H1 (cell line): ENCODE data around the gene KCNA10. TPM values are rescaled to one million over a fixed set of nuclear protein-coding genes. Genes with fewer than 3 reads are reported as not detected.

ENCODE experiments used
- CTCF ChIA-PET: fragments of 300-600 bp; sonication (Branson Sonifier 250); formaldehyde crosslinking; loops from one replicate; lab custom pipeline; 2021; ENCODE audit not compliant: partially characterized antibody; lab: Charles Lee
- POLR2A ChIA-PET: fragments of 300-600 bp; sonication (Branson Sonifier 250); formaldehyde crosslinking; loops from one replicate; lab custom pipeline; 2021; ENCODE audit warnings: inconsistent platforms; ENCODE audit not compliant: partially characterized antibody; lab: Charles Lee
- DNase-seq, 2 experiments: peaks; one replicate each; pipeline versions ENCODE4 v3.0.0 to v3.0.0-alpha.2; 2010 to 2022; ENCODE audit warnings: low spot score in 2 of 2, low read depth in 1 of 2, mixed read lengths in 1 of 2
- FAIRE-seq: peaks from 2 replicates; lab custom pipeline; 2011; peaks lifted over from hg19 to GRCh38; lab: Jason Lieb, UNC
- H2AFZ ChIP-seq: 2 replicates; pipeline ENCODE4 v1.8.1; 2012; ENCODE audit warnings: low read length, inconsistent platforms
- H2AK5ac ChIP-seq: 2 replicates; pipeline ENCODE4 v1.6.1; 2013; ENCODE audit warnings: low read depth, low read length
- H2BK120ac ChIP-seq: replicated peaks from 2 replicates; pipeline ENCODE3; 2013; ENCODE audit warnings: low read depth, low read length, inconsistent platforms
- H2BK12ac ChIP-seq: 2 replicates; pipeline ENCODE4 v1.6.1; 2013; ENCODE audit warnings: low read depth, low read length
- H2BK15ac ChIP-seq: 2 replicates; pipeline ENCODE4 v1.6.1; 2013; ENCODE audit warnings: low read length
- H2BK20ac ChIP-seq: 2 replicates; pipeline ENCODE4 v1.6.1; 2013; ENCODE audit warnings: low read length
- H2BK5ac ChIP-seq: 2 replicates; pipeline ENCODE4 v1.6.1; 2013; ENCODE audit warnings: low read depth, low read length
- H3K14ac ChIP-seq: 2 replicates; pipeline ENCODE4 v1.6.1; 2013; ENCODE audit warnings: inconsistent platforms; ENCODE audit not compliant: insufficient read length
- H3K18ac ChIP-seq: 2 replicates; pipeline ENCODE4 v1.6.1; 2013; ENCODE audit warnings: low read length; ENCODE audit errors: extremely low read depth
- H3K23ac ChIP-seq: 2 replicates; pipeline ENCODE4 v1.6.1; 2013; ENCODE audit warnings: inconsistent platforms; ENCODE audit not compliant: insufficient read length
- H3K23me2 ChIP-seq: 2 replicates; pipeline ENCODE4 v1.6.1; 2013; ENCODE audit warnings: low read depth, low read length
- H3K27ac ChIP-seq: 2 replicates; pipeline ENCODE4 v1.6.1; 2011; ENCODE audit warnings: low read depth, low read length, inconsistent platforms
- H3K27me3 ChIP-seq, 4 experiments: replicated peaks in 1 of 4; 1 replicate in 1 of 4; 2 replicates in 3 of 4; pipeline versions ENCODE4 v1.6.1 to v1.8.1; 2011 to 2013; ENCODE audit warnings: low read length in 3 of 4, mild to moderate bottlenecking in 3 of 4, inconsistent platforms in 2 of 4, mixed read lengths in 2 of 4, moderate library complexity in 1 of 4; ENCODE audit not compliant: control insufficient read depth in 3 of 4, insufficient read depth in 3 of 4; ENCODE audit errors: extremely low read depth in 1 of 4
- H3K36me3 ChIP-seq, 4 experiments: 2 replicates each; pipeline versions ENCODE4 v1.6.1 to v1.8.1; 2011 to 2013; ENCODE audit warnings: mild to moderate bottlenecking in 4 of 4, low read length in 3 of 4, moderate library complexity in 2 of 4, control low read depth in 1 of 4, inconsistent platforms in 1 of 4; ENCODE audit not compliant: insufficient read depth in 4 of 4, control insufficient read depth in 2 of 4
- H3K4ac ChIP-seq: replicated peaks from 2 replicates; pipeline ENCODE3; 2013; ENCODE audit warnings: low read length, low read depth, mixed read lengths, inconsistent platforms; ENCODE audit not compliant: insufficient read length
- H3K4me1 ChIP-seq, 4 experiments: replicated peaks in 1 of 4; 1 replicate in 1 of 4; 2 replicates in 3 of 4; pipeline versions ENCODE4 v1.6.1 to v1.8.1; 2011 to 2013; ENCODE audit warnings: low read length in 3 of 4, inconsistent platforms in 2 of 4, mixed read lengths in 1 of 4; ENCODE audit not compliant: insufficient read depth in 4 of 4, control insufficient read depth in 3 of 4
- H3K4me2 ChIP-seq, 2 experiments: 2 replicates each; pipeline versions ENCODE4 v1.6.1 to v1.8.1; 2011 to 2013; ENCODE audit warnings: low read depth in 2 of 2, low read length in 2 of 2, control low read depth in 1 of 2, inconsistent platforms in 1 of 2, mild to moderate bottlenecking in 1 of 2; ENCODE audit not compliant: insufficient read depth in 1 of 2
- H3K4me3 ChIP-seq, 4 experiments: fragments of 200-600, 300-600 bp in 1 of 4; sonication (generic), shearing (Covaris generic), sonication (Bioruptor Twin) in 1 of 4; 2 replicates each; pipeline versions ENCODE4 v1.5.1 to v1.8.1; 2011 to 2016; ENCODE audit warnings: low read length in 4 of 4, low read depth in 3 of 4, control low read depth in 2 of 4, inconsistent platforms in 2 of 4, mild to moderate bottlenecking in 2 of 4, mixed read lengths in 1 of 4, moderate library complexity in 1 of 4; ENCODE audit not compliant: insufficient read depth in 2 of 4; ENCODE audit errors: extremely low read depth in 1 of 4
- H3K56ac ChIP-seq: replicated peaks from 2 replicates; pipeline ENCODE3; 2013; ENCODE audit warnings: low read depth, mild to moderate bottlenecking, mixed read lengths, low read length, inconsistent platforms; ENCODE audit not compliant: insufficient read length
- H3K79me1 ChIP-seq: 2 replicates; pipeline ENCODE4 v1.6.1; 2013; ENCODE audit warnings: low read depth, low read length, control low read depth
- H3K79me2 ChIP-seq, 2 experiments: 2 replicates each; pipeline versions ENCODE4 v1.6.1 to v1.8.1; 2012 to 2013; ENCODE audit warnings: low read length in 2 of 2, mild to moderate bottlenecking in 2 of 2, inconsistent platforms in 1 of 2; ENCODE audit not compliant: insufficient read depth in 2 of 2, control insufficient read depth in 1 of 2
- H3K9ac ChIP-seq, 4 experiments: replicated peaks in 1 of 4; 1 replicate in 1 of 4; 2 replicates in 3 of 4; pipeline versions ENCODE4 v1.6.1 to v1.8.1; 2011 to 2013; ENCODE audit warnings: low read depth in 3 of 4, low read length in 3 of 4, control low read depth in 2 of 4, mild to moderate bottlenecking in 2 of 4, moderate library complexity in 2 of 4, inconsistent platforms in 1 of 4; ENCODE audit errors: extremely low read depth in 1 of 4
- H3K9me3 ChIP-seq, 2 experiments: 2 replicates each; pipeline versions ENCODE4 v1.6.1 to v1.8.1; 2012 to 2013; ENCODE audit warnings: mild to moderate bottlenecking in 2 of 2, moderate library complexity in 2 of 2, control low read depth in 1 of 2, inconsistent platforms in 1 of 2, low read depth in 1 of 2, low read length in 1 of 2, mixed read lengths in 1 of 2; ENCODE audit not compliant: insufficient read depth in 2 of 2
- H4K20me1 ChIP-seq, 2 experiments: replicated peaks in 1 of 2; 2 replicates each; pipeline versions ENCODE3 to v1.8.1; 2011 to 2013; ENCODE audit warnings: inconsistent platforms in 2 of 2, low read length in 2 of 2, mild to moderate bottlenecking in 1 of 2; ENCODE audit not compliant: insufficient read depth in 2 of 2, control insufficient read depth in 1 of 2
- H4K5ac ChIP-seq: 2 replicates; pipeline ENCODE4 v1.6.1; 2013; ENCODE audit warnings: low read length, low read depth, mixed read lengths, inconsistent platforms; ENCODE audit not compliant: insufficient read length
- H4K8ac ChIP-seq: 2 replicates; pipeline ENCODE4 v1.8.0; 2013; ENCODE audit warnings: mild to moderate bottlenecking, moderate library complexity, low read length, inconsistent platforms; ENCODE audit not compliant: insufficient read depth; ENCODE audit errors: extremely low read depth
- H4K91ac ChIP-seq: replicated peaks from 2 replicates; pipeline ENCODE3; 2013; ENCODE audit warnings: low read length, mixed read lengths, inconsistent platforms; ENCODE audit not compliant: insufficient read length
- CEBPB ChIP-seq: IDR thresholded peaks from 2 replicates; pipeline ENCODE4 v1.6.1; 2012; ENCODE audit warnings: low read depth, low read length
- CTCF ChIP-seq, 3 experiments: IDR thresholded peaks; 1 replicate in 2 of 3; 2 replicates in 1 of 3; pipeline versions ENCODE4 v1.5.1 to v1.6.1; 2011; ENCODE audit warnings: low read length in 3 of 3, mild to moderate bottlenecking in 3 of 3, inconsistent platforms in 2 of 3, low read depth in 1 of 3, moderate library complexity in 1 of 3; ENCODE audit not compliant: insufficient read depth in 1 of 3; ENCODE audit errors: control extremely low read depth in 1 of 3
- GABPA ChIP-seq: IDR thresholded peaks from 2 replicates; pipeline ENCODE4 v1.6.1; 2011; ENCODE audit warnings: mild to moderate bottlenecking, low read length, moderate library complexity, borderline replicate concordance; ENCODE audit not compliant: insufficient read depth
- JUN ChIP-seq: IDR thresholded peaks from 2 replicates; pipeline ENCODE4 v1.6.1; 2011; ENCODE audit warnings: low read depth, mild to moderate bottlenecking, improper control_type of control experiment, low read length
- MAX ChIP-seq: IDR thresholded peaks from 2 replicates; pipeline ENCODE4 v1.6.1; 2012; ENCODE audit warnings: inconsistent platforms
- SIN3A ChIP-seq, 2 experiments: IDR thresholded peaks in 1 of 2; conservative IDR thresholded peaks in 1 of 2; 2 replicates each; pipeline ENCODE4 v1.6.1; 2011 to 2012; ENCODE audit warnings: low read length in 2 of 2, improper control_type of control experiment in 1 of 2, low read depth in 1 of 2, mild to moderate bottlenecking in 1 of 2
- SIX5 ChIP-seq: IDR thresholded peaks from 2 replicates; pipeline ENCODE4 v1.6.1; 2011; ENCODE audit warnings: mild to moderate bottlenecking, low read depth, low read length
- SUZ12 ChIP-seq: fragments of 200-600 bp; sonication (generic); IDR thresholded peaks from 2 replicates; pipeline ENCODE4 v1.6.1; 2012; ENCODE audit warnings: mild to moderate bottlenecking, inconsistent platforms, low read length, moderate library complexity, mixed read lengths
- USF2 ChIP-seq: IDR thresholded peaks from 2 replicates; pipeline ENCODE4 v1.6.1; 2011; ENCODE audit warnings: low read length, improper control_type of control experiment
- WGBS, 2 experiments: shearing (Covaris generic) in 1 of 2; methylation state at CpG; one replicate each; pipeline versions ENCODE4 v1.1.6 to v1.1.7; 2013 to 2015; ENCODE audit warnings: low lambda C conversion rate in 2 of 2, mixed read lengths in 2 of 2, inconsistent platforms in 1 of 2, low coverage in 1 of 2, missing lambda C conversion rate in 1 of 2; ENCODE audit not compliant: insufficient replicate concordance in 2 of 2, insufficient coverage in 1 of 2, insufficient read length in 1 of 2; ENCODE audit errors: extremely low coverage in 1 of 2, missing lambda C conversion rate in 1 of 2; 5-methylcytosine and 5-hydroxymethylcytosine counted together
- polyA plus RNA-seq, 7 experiments: library from polyadenylated mRNA; depleted of rRNA in 3 of 7; stranded (reverse) in 5 of 7; unstranded in 2 of 7; fragments of >200 nt in 5 of 7; fragments of 200-250 nt in 2 of 7; gene quantifications; 1 replicate in 5 of 7; 2 replicates in 1 of 7; 4 replicates in 1 of 7; pipeline versions ENCODE4 v1.2.1 to v1.2.3, GENCODE V29; 2011 to 2013; ENCODE audit warnings: missing spikeins in 2 of 7, mixed read lengths in 2 of 7
- total RNA-seq: library from RNA; stranded (reverse); fragmentation: NEBNext Ultra II Directional; extraction: Animal tissue kit (Norgen Biotek cat#: 25700); gene quantifications from 2 replicates; pipeline ENCODE4 v1.2.1, GENCODE V29; 2021

Gene KCNA10
- total and polyA plus RNA-seq, 2 of the 8 experiments (the other 6 are each of a cell fraction or from before 2014, with no cell fraction given) = not detected

- TF ChIP-seq GABPA = no peak
- TF ChIP-seq JUN = no peak
- TF ChIP-seq SUZ12 = no peak
- TF ChIP-seq SIN3A (conservative IDR thresholded peaks at IDR 0.05 in 1 of 2, IDR thresholded peaks at IDR 0.05 in 1 of 2; ENCODE audit: low read depth in 1 of 2, low read length in 2 of 2) = no peak
- TF ChIP-seq CTCF (IDR thresholded peaks at IDR 0.05; ENCODE audit: control extremely low read depth in 1 of 3, insufficient read depth in 1 of 3, low read depth in 1 of 3, low read length in 3 of 3) = no peak
- no peak for TF ChIP-seq MAX
- no peak for TF ChIP-seq USF2
- TF ChIP-seq SIX5 = no peak
- no peak for TF ChIP-seq CEBPB
- TF ChIP-seq, all 59 proteins: peak for 0
- H3K4ac ChIP-seq = no peak overlapping the region
- H2AK5ac ChIP-seq = no peak overlapping the region
- H3K56ac ChIP-seq = no peak overlapping the region
- H2BK120ac ChIP-seq = no peak overlapping the region
- no peaks in the 10 kb centered on the region; a peak in 1 of 7 replicates for H3K27me3 ChIP-seq
- no peak overlapping the region for H3K27ac ChIP-seq
- H3K9me3 ChIP-seq = no peaks in the 10 kb centered on the region
- H3K36me3 ChIP-seq = no peaks in the 10 kb centered on the region
- ChIA-PET CTCF (interaction anchor here (1.2 to 9.1 kb wide), 5 partner anchors 10 to 110 kb away, joined by 3 to 85 read pairs (median 10); no protein-coding TSS in a partner anchor), POLR2A (no interaction called here)
- 84% methylated on average over 6 of the region's 6 CpGs; no CpG with 5 or more reads in 1 of the 2 experiments for WGBS, 2 experiments
- H2BK15ac ChIP-seq = no peak overlapping the region
- no peak overlapping the region for H3K4me3 ChIP-seq
- FAIRE-seq = no peak
- H4K5ac ChIP-seq = no peak overlapping the region
- no peaks in the 10 kb centered on the region for H4K20me1 ChIP-seq
- DNase-seq = no peak
- H3K79me2 ChIP-seq = no peaks in the 10 kb centered on the region
- H2BK20ac ChIP-seq = no peak overlapping the region
- H3K9ac ChIP-seq = no peak overlapping the region
- H3K4me1 ChIP-seq = peaks cover 0 to 7% (median 3%) of the 10 kb centered on the region in 4 experiments; a peak in 4 of 7 replicates
- no peak overlapping the region for H2BK5ac ChIP-seq
- no peak overlapping the region for H3K4me2 ChIP-seq
- no peak overlapping the region for H4K8ac ChIP-seq
- H2BK12ac ChIP-seq = no peak overlapping the region
- no peak overlapping the region for H3K18ac ChIP-seq
- H3K79me1 ChIP-seq = no peaks in the 10 kb centered on the region
- no peak overlapping the region for H2AFZ ChIP-seq
- no peak overlapping the region for H3K14ac ChIP-seq
- H4K91ac ChIP-seq = no peak overlapping the region
- H3K23ac ChIP-seq = no peak overlapping the region
- H3K23me2 ChIP-seq = no peaks in the 10 kb centered on the region
Observed at GRCh38 chr1:110509655-110510054, 9.3 kb downstream of the KCNA10 start.
